Mesendoderm (in vitro differentiated cells): Measurements from ENCODE around the gene MYL12B.
A peak's percentile ranks its signal among the peaks of the same experiment; 100 is the strongest.
"Not testable (repeated sequence)": the region's sequence is repeated elsewhere in the genome, so short reads cannot be mapped to it uniquely, and the experiment has no call there.

Source experiments
- DNase-seq: peaks from one replicate; pipeline ENCODE4 v3.0.0; 2013
- H2AK5ac ChIP-seq: 2 replicates; pipeline ENCODE4 v1.6.1; 2013; ENCODE audit warnings: low read length, inconsistent platforms
- H2BK120ac ChIP-seq: 2 replicates; pipeline ENCODE4 v1.6.1; 2013; ENCODE audit warnings: low read depth, mild to moderate bottlenecking, low read length, moderate library complexity, mixed read lengths
- H2BK15ac ChIP-seq: replicated peaks from 2 replicates; pipeline ENCODE4 v1.6.1; 2013; ENCODE audit warnings: low read depth, mild to moderate bottlenecking, moderate library complexity
- H2BK5ac ChIP-seq: 2 replicates; pipeline ENCODE4 v1.6.1; 2013; ENCODE audit warnings: low read length, inconsistent platforms
- H3K18ac ChIP-seq: 2 replicates; pipeline ENCODE4 v1.6.1; 2013; ENCODE audit warnings: mild to moderate bottlenecking, low read length, mixed read lengths
- H3K23ac ChIP-seq: one replicate; pipeline ENCODE4 v1.6.1; 2013; ENCODE audit warnings: low read length
- H3K27ac ChIP-seq: 2 replicates; pipeline ENCODE4 v1.5.1; 2013; ENCODE audit warnings: low read depth, mild to moderate bottlenecking, inconsistent platforms, low read length, moderate library complexity
- H3K27me3 ChIP-seq: 2 replicates; pipeline ENCODE4 v1.6.1; 2013; ENCODE audit warnings: low read length, control low read depth, mild to moderate bottlenecking, inconsistent platforms; ENCODE audit not compliant: insufficient read depth, poor library complexity
- H3K36me3 ChIP-seq: 2 replicates; pipeline ENCODE4 v1.6.1; 2013; ENCODE audit warnings: low read length, inconsistent platforms; ENCODE audit not compliant: control insufficient read depth, insufficient read depth
- H3K4ac ChIP-seq: one replicate; pipeline ENCODE4 v1.6.1; 2013; ENCODE audit warnings: low read depth, mild to moderate bottlenecking, low read length, moderate library complexity
- H3K4me1 ChIP-seq: 2 replicates; pipeline ENCODE4 v1.6.1; 2013; ENCODE audit warnings: low read depth, low read length, inconsistent platforms; ENCODE audit not compliant: control insufficient read depth
- H3K4me2 ChIP-seq: 2 replicates; pipeline ENCODE4 v1.6.1; 2013; ENCODE audit warnings: low read length
- H3K4me3 ChIP-seq: 2 replicates; pipeline ENCODE4 v1.5.1; 2013; ENCODE audit warnings: mild to moderate bottlenecking, low read length
- H3K56ac ChIP-seq: one replicate; pipeline ENCODE4 v1.6.1; 2013; ENCODE audit warnings: low read length
- H3K79me1 ChIP-seq: 2 replicates; pipeline ENCODE4 v1.6.1; 2013; ENCODE audit warnings: low read length, inconsistent platforms
- H3K79me2 ChIP-seq: 2 replicates; pipeline ENCODE4 v1.6.1; 2013; ENCODE audit warnings: mild to moderate bottlenecking, low read length; ENCODE audit not compliant: control insufficient read depth, insufficient read depth
- H3K9ac ChIP-seq: 2 replicates; pipeline ENCODE4 v1.6.1; 2013; ENCODE audit warnings: low read length, inconsistent platforms
- H4K5ac ChIP-seq: one replicate; pipeline ENCODE4 v1.6.1; 2013; ENCODE audit warnings: low read length
- H4K8ac ChIP-seq: one replicate; pipeline ENCODE4 v1.6.1; 2013; ENCODE audit warnings: low read depth, mild to moderate bottlenecking, control low read depth, low read length, moderate library complexity
- WGBS: extraction: QIAGEN DNeasy Blood & Tissue Kit; methylation state at CpG from one replicate; pipeline ENCODE4 v1.1.7; 2013; ENCODE audit warnings: low lambda C conversion rate, missing lambda C conversion rate; ENCODE audit not compliant: insufficient coverage; ENCODE audit errors: extremely low coverage; 5-methylcytosine and 5-hydroxymethylcytosine counted together

The MYL12B gene

DNA sequence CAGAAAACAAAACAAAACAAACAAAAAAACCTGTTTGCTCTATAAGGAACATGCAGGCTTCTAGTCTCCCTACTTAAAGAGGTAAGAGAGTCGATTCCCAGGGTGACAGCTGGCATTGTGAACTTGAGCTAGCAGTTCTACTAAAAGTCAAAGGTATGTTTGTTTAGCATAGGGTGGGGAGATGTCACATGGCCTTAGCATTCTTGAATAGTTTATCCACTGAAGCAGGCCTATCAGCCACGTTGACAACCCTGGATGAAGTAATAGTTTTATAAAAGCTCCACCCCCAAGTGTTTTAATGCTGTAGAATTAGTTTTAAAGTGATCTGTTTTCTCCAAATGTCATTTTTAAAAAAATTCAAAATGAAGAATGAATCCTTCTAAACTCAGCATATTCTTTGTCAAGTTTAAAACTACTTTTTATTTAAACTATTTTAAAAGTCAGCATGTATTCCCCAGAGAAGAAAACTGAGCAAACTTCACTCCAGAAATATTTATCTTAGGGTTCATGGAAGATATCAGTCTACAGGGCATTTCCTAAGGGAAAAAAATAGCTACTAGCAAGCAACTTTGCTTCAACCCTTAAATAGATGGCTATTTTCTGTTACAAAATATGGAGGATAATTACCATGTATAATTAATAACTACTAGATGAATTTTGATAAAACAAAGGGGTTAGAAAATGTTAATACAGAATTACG lies 43.8 kb upstream of the MYL12B start:
- Histone ChIP-seq H3K36me3 (no peaks in the 10 kb centered on the region), H3K79me1 (no peaks in the 10 kb centered on the region), H2AK5ac (no peak overlapping the region), H2BK5ac (no peak overlapping the region), H3K79me2 (no peaks in the 10 kb centered on the region), H3K9ac (no peak overlapping the region), H3K18ac (no peak overlapping the region), H3K4me1 (no peaks in the 10 kb centered on the region), H2BK120ac (no peak overlapping the region), H3K23ac (no peak overlapping the region), H4K8ac (no peak overlapping the region), H2BK15ac (no peak overlapping the region), H3K4ac (no peak overlapping the region), H3K27ac (no peak overlapping the region), H3K27me3 (no peaks in the 10 kb centered on the region), H3K4me2 (no peak overlapping the region), H4K5ac (no peak overlapping the region), H3K56ac (no peak overlapping the region), H3K4me3 (no peak overlapping the region)
- DNase-seq: peak; percentile 84
- no CpG with 5 or more reads among the region's 3 CpGs for WGBS

DNA sequence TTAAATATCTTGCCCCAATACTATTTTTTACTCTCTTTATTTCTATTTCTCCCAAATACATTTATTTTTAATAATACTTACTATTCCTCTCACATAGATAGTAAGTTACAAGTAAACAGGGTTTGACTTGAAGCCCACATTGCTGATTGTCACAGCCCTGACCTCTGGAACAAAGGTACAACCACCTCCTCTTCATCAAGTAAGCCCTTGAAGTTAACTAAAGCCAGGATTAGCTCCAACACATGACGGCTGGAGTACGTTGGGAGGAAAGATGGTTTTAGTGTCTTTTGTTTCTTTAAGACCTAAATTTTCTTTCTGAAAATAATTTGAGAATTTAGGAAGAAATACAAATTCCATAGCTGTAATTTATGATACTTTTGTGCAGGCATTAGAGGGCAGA lies 43.1 kb upstream of the MYL12B start:
- no peak overlapping the region for H2BK15ac ChIP-seq
- DNase-seq: no peak
- no peaks in the 10 kb centered on the region for H3K79me2 ChIP-seq
- no peak overlapping the region for H3K56ac ChIP-seq
- H3K4ac ChIP-seq: no peak overlapping the region
- no CpG with 5 or more reads among the region's 2 CpGs for WGBS
- H3K79me1 ChIP-seq: no peaks in the 10 kb centered on the region
- no peak overlapping the region for H2BK5ac ChIP-seq
- no peak overlapping the region for H3K27ac ChIP-seq
- no peak overlapping the region for H3K23ac ChIP-seq
- no peak overlapping the region for H4K5ac ChIP-seq
- no peak overlapping the region for H3K9ac ChIP-seq
- no peak overlapping the region for H4K8ac ChIP-seq
- H3K4me1 ChIP-seq: no peaks in the 10 kb centered on the region
- no peak overlapping the region for H2AK5ac ChIP-seq
- no peak overlapping the region for H3K4me3 ChIP-seq
- H3K27me3 ChIP-seq: no peaks in the 10 kb centered on the region
- H3K36me3 ChIP-seq: no peaks in the 10 kb centered on the region
- no peak overlapping the region for H2BK120ac ChIP-seq
- H3K18ac ChIP-seq: no peak overlapping the region
- H3K4me2 ChIP-seq: no peak overlapping the region

DNA sequence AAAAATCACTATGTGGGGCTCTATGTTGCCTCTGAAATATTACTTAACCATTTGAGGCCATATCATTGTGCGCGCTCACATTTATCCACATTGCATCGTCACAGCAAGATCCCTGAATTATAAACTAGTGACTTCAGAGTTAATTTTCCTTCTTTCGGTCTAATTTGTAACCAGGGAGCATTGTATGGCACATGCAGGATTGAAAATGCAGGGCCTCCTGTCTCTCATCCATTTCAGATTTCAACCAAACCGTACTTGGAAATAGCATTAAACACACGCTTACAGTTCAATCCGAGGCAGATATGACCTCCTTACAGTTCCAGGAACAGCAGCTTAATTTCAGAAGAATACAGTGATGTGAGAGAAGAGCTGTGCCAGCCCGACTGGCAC lies 42.7 kb upstream of the MYL12B start:
- Histone ChIP-seq H3K4ac (no peak overlapping the region), H3K36me3 (no peaks in the 10 kb centered on the region), H3K56ac (no peak overlapping the region), H3K79me2 (no peaks in the 10 kb centered on the region), H3K4me2 (no peak overlapping the region), H2AK5ac (no peak overlapping the region), H2BK120ac (no peak overlapping the region), H4K8ac (no peak overlapping the region), H3K27ac (no peak overlapping the region), H3K79me1 (no peaks in the 10 kb centered on the region), H3K4me3 (no peak overlapping the region), H2BK15ac (no peak overlapping the region), H3K4me1 (no peaks in the 10 kb centered on the region), H2BK5ac (no peak overlapping the region), H3K27me3 (no peaks in the 10 kb centered on the region), H3K18ac (peak overlapping the region; percentile 9), H3K23ac (no peak overlapping the region), H4K5ac (no peak overlapping the region), H3K9ac (no peak overlapping the region)
- DNase-seq: no peak
- WGBS: no CpG with 5 or more reads among the region's 8 CpGs

GRCh38 chr18:3219631-3220335 lies 42.1 kb upstream of the MYL12B start, which contains the start of gene MYOM1:
TSS of gene MYOM1 (minus strand) at chr18:3219968. CDS start at chr18:3215223, 4,745 bp downstream.
- Histone ChIP-seq H3K4me3 (no peak within 1 kb of the TSS), H3K27ac (no peak within 1 kb of the TSS)
- DNase-seq: peak; percentile 10

GRCh38 chr18:3220868-3221267 lies 41.1 kb upstream of the MYL12B start:
- H3K79me1 ChIP-seq, H2BK15ac ChIP-seq, H3K4me3 ChIP-seq, H2BK120ac ChIP-seq, H4K8ac ChIP-seq, DNase-seq, H3K27ac ChIP-seq, H3K79me2 ChIP-seq, H3K4me1 ChIP-seq, H3K4me2 ChIP-seq, H4K5ac ChIP-seq, H3K9ac ChIP-seq, H3K18ac ChIP-seq, H2BK5ac ChIP-seq, H3K23ac ChIP-seq, H2AK5ac ChIP-seq, H3K36me3 ChIP-seq, H3K4ac ChIP-seq, H3K27me3 ChIP-seq, H3K56ac ChIP-seq: not testable (repeated sequence)
- no CpG with 5 or more reads among the region's 4 CpGs for WGBS

More at GRCh38 chr18:3219631-3220335, 42.1 kb upstream of the MYL12B start, which contains the start of gene MYOM1:
- H3K79me1 ChIP-seq: no peaks in the 10 kb centered on the region
- no peaks in the 10 kb centered on the region for H3K27me3 ChIP-seq
- H3K4ac ChIP-seq: no peak within 1 kb of the TSS
- no peaks in the 10 kb centered on the region for H3K79me2 ChIP-seq
- H3K9ac ChIP-seq: no peak within 1 kb of the TSS
- H3K56ac ChIP-seq: peak within 1 kb of the TSS; percentile 35
- WGBS: 100% methylated on average over 1 of the region's 9 CpGs
- H2BK120ac ChIP-seq: no peak within 1 kb of the TSS
- peak within 1 kb of the TSS; percentile 58 for H2BK5ac ChIP-seq
- H3K23ac ChIP-seq: no peak within 1 kb of the TSS
- H3K18ac ChIP-seq: peak within 1 kb of the TSS; percentile 9
- no peak within 1 kb of the TSS for H2BK15ac ChIP-seq
- H4K8ac ChIP-seq: no peak within 1 kb of the TSS
- no peak within 1 kb of the TSS for H4K5ac ChIP-seq
- H3K36me3 ChIP-seq: no peaks in the 10 kb centered on the region
- no peaks in the 10 kb centered on the region for H3K4me1 ChIP-seq
- H3K4me2 ChIP-seq: no peak within 1 kb of the TSS
- no peak within 1 kb of the TSS for H2AK5ac ChIP-seq
